Gastrocnemius medialis (tissue), 4 donors: ENCODE data around the gene NUDCD2. TPM values are rescaled to one million over a fixed set of nuclear protein-coding genes. Genes with fewer than 3 reads are reported as not detected.

Experiments
- ATAC-seq, 2 donors: fragments of 150-250 bp; one replicate each; pipeline ENCODE4 v1.9.1; 2016
- DNase-seq, 2 donors: peaks; one replicate each; pipeline ENCODE4 v3.0.0-alpha.2; 2019
- H3K27ac ChIP-seq, 4 donors: fragments of 200-600 bp; sonication (generic); 1 replicate in 1 of 4; 2 replicates in 3 of 4; pipeline ENCODE4 v1.5.1; 2016 to 2018; ENCODE audit warnings: mild to moderate bottlenecking in 2 of 4, moderate library complexity in 1 of 4
- H3K27me3 ChIP-seq, 3 donors: fragments of 200-600 bp; sonication (generic) in 2 of 3; 1 replicate in 1 of 3; 2 replicates in 2 of 3; pipeline versions ENCODE4 v1.5.1 to v1.6.0; 2016 to 2019; ENCODE audit warnings: mild to moderate bottlenecking in 1 of 3, moderate library complexity in 1 of 3
- H3K36me3 ChIP-seq, 2 donors: fragments of 200-600 bp; sonication (generic) in 1 of 2; one replicate each; pipeline ENCODE4 v1.5.1; 2017 to 2018
- H3K4me1 ChIP-seq, 2 donors: fragments of 200-600 bp; sonication (generic) in 1 of 2; one replicate each; pipeline ENCODE4 v1.5.1; 2016 to 2017; ENCODE audit warnings: mild to moderate bottlenecking in 2 of 2
- H3K4me3 ChIP-seq, 4 donors: fragments of 200-600 bp; sonication (generic) in 3 of 4; 1 replicate in 1 of 4; 2 replicates in 3 of 4; pipeline ENCODE4 v1.5.1; 2016 to 2019; ENCODE audit warnings: mild to moderate bottlenecking in 2 of 4
- H3K9me3 ChIP-seq, 3 donors: fragments of 200-600 bp; sonication (generic) in 2 of 3; 1 replicate in 1 of 3; 2 replicates in 2 of 3; pipeline ENCODE4 v1.5.1; 2016 to 2019
- CTCF ChIP-seq, 5 experiments: fragments of 450-650 bp in 3 of 5; fragments of 200-600 bp in 2 of 5; sonication (generic) in 2 of 5; IDR thresholded peaks in 4 of 5; conservative IDR thresholded peaks in 1 of 5; 1 replicate in 4 of 5; 2 replicates in 1 of 5; pipeline ENCODE4 v1.5.1; 2016 to 2019; ENCODE audit warnings: antibody characterized with exemption in 5 of 5, mild to moderate bottlenecking in 3 of 5, moderate library complexity in 3 of 5
- POLR2A ChIP-seq, 2 donors: fragments of 450-650 bp; IDR thresholded peaks; one replicate each; pipeline ENCODE4 v1.6.1; 2017; ENCODE audit warnings: antibody characterized with exemption in 2 of 2, mild to moderate bottlenecking in 2 of 2, moderate library complexity in 2 of 2
- in situ Hi-C, 4 donors: fragments of 200-750 bp; cut with MboI; loops; one replicate each; pipeline versions ENCODE4 v1.15.0 to v1.8.0; 2017; ENCODE audit warnings: low sequenced_read_pairs in 4 of 4
- intact Hi-C: fragments of 100-400 bp; cut with DNase I; formaldehyde crosslinking; loops from one replicate; pipeline ENCODE4 v1.15.1; 2023; ENCODE audit warnings: low total_unique reads
- total RNA-seq, 4 donors: library from RNA; depleted of rRNA; stranded (reverse); fragments of >200 nt; gene quantifications; one replicate each; pipeline versions ENCODE4 v1.1.0 to v1.2.3, GENCODE V29; 2016

The NUDCD2 gene
- total RNA-seq, 4 donors from 2014 or later, result 4.2 to 9.1 (median 5.1) TPM

- DNase-seq, result no peak
- H3K4me3 ChIP-seq, result no peak overlapping the region
- no peak for TF ChIP-seq POLR2A (IDR thresholded peaks at IDR 0.05)
- no peak for TF ChIP-seq CTCF (IDR thresholded peaks at IDR 0.05 in 4 of 5, conservative IDR thresholded peaks at IDR 0.05 in 1 of 5)
- H3K36me3 ChIP-seq, result no peaks in the 10 kb centered on the region
- H3K9me3 ChIP-seq, result no peaks in the 10 kb centered on the region
- intact Hi-C loops, result no loop called here
- H3K4me1 ChIP-seq, result no peaks in the 10 kb centered on the region
- in situ Hi-C loops, result no loop called here
- ATAC-seq, result no peak
- H3K27me3 ChIP-seq, result no peaks in the 10 kb centered on the region
- H3K27ac ChIP-seq, result no peak overlapping the region
Observed at GRCh38 chr5:163496286-163496685, 36.4 kb upstream of the NUDCD2 start.

- intact Hi-C loops (no loop called here), in situ Hi-C loops (no loop called here)
- Histone ChIP-seq H3K4me1 (no peaks in the 10 kb centered on the region), H3K27ac (no peak overlapping the region), H3K9me3 (no peaks in the 10 kb centered on the region), H3K4me3 (no peak overlapping the region), H3K36me3 (no peaks in the 10 kb centered on the region), H3K27me3 (no peaks in the 10 kb centered on the region)
- TF ChIP-seq POLR2A (IDR thresholded peaks at IDR 0.05) (no peak), CTCF (IDR thresholded peaks at IDR 0.05 in 4 of 5, conservative IDR thresholded peaks at IDR 0.05 in 1 of 5) (no peak)
- ATAC-seq, result no peak
- no peak for DNase-seq
Observed at GRCh38 chr5:163489745-163490075, 29.8 kb upstream of the NUDCD2 start.

GRCh38 chr5:163489055-163489744 is 29.3 kb upstream of the NUDCD2 start:
- H3K9me3 ChIP-seq, result no peaks in the 10 kb centered on the region
- no peaks in the 10 kb centered on the region for H3K36me3 ChIP-seq
- no peaks in the 10 kb centered on the region for H3K27me3 ChIP-seq
- no peaks in the 10 kb centered on the region for H3K4me1 ChIP-seq
- no peak overlapping the region for H3K27ac ChIP-seq
- in situ Hi-C loops, result no loop called here
- TF ChIP-seq POLR2A (IDR thresholded peaks at IDR 0.05) (no peak), CTCF (IDR thresholded peaks at IDR 0.05 in 4 of 5, conservative IDR thresholded peaks at IDR 0.05 in 1 of 5) (no peak)
- intact Hi-C loops, result no loop called here
- H3K4me3 ChIP-seq, result no peak overlapping the region
- no peak for DNase-seq
- no peak for ATAC-seq

- no peak for DNase-seq
- ATAC-seq, result no peak
- Histone ChIP-seq H3K4me3 (no peak overlapping the region), H3K36me3 (no peaks in the 10 kb centered on the region), H3K4me1 (no peaks in the 10 kb centered on the region), H3K27me3 (no peaks in the 10 kb centered on the region), H3K27ac (no peak overlapping the region), H3K9me3 (no peaks in the 10 kb centered on the region)
- intact Hi-C loops (no loop called here), in situ Hi-C loops (no loop called here)
- TF ChIP-seq CTCF (IDR thresholded peaks at IDR 0.05 in 4 of 5, conservative IDR thresholded peaks at IDR 0.05 in 1 of 5) (no peak), POLR2A (IDR thresholded peaks at IDR 0.05) (no peak)
Observed at GRCh38 chr5:163478982-163479271, 19.0 kb upstream of the NUDCD2 start.
